OCI-LY3 (cell line): ENCODE measurements around the gene SPIRE1.

ENCODE experiments used
- EZH2phosphoT487 ChIP-seq: fragments of 200-600 bp; shearing (Covaris generic); IDR thresholded peaks from 2 replicates; pipeline ENCODE4 v1.6.1; 2018; ENCODE audit warnings: antibody characterized with exemption, mixed run types, low read depth
- TF ChIP-seq, protein P1 (sequence below): fragments of 200-600, 300-600 bp; sonication (generic); IDR thresholded peaks from 2 replicates; pipeline ENCODE4 v1.5.1; 2014; ENCODE audit warnings: antibody characterized with exemption, low read length, low read depth

DNA sequence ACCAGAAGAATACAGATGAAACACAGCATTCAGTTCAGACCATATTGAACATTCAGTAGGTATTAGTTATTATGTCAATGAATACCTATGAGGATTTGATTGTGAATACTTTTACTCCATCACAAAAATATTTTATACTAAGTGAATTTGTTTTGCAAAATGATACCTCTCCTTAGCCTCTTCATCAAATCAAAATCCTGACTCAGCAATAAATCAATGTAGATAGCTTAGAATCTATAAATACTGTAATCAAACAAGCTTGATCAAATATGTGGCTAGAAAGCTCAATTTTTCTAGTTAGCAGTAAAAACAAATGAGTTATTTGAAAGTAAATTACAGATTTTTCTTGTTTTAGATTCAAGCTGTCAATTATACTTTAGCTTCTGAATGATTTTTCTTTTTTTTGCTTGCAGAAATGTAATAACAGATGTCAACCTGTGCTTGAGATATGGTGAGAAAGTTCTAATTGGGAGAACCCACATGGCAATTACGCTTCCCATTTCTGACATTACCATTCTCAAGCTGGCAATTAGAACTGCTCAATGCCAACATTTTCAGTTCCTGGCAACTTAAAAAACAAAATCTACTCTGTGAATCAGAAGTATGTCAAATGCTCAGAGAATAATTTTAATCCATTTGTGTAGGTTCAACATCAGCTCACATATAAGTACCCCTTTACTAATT is 140.6 kb downstream of the SPIRE1 start:
- TF ChIP-seq, protein P1, sequence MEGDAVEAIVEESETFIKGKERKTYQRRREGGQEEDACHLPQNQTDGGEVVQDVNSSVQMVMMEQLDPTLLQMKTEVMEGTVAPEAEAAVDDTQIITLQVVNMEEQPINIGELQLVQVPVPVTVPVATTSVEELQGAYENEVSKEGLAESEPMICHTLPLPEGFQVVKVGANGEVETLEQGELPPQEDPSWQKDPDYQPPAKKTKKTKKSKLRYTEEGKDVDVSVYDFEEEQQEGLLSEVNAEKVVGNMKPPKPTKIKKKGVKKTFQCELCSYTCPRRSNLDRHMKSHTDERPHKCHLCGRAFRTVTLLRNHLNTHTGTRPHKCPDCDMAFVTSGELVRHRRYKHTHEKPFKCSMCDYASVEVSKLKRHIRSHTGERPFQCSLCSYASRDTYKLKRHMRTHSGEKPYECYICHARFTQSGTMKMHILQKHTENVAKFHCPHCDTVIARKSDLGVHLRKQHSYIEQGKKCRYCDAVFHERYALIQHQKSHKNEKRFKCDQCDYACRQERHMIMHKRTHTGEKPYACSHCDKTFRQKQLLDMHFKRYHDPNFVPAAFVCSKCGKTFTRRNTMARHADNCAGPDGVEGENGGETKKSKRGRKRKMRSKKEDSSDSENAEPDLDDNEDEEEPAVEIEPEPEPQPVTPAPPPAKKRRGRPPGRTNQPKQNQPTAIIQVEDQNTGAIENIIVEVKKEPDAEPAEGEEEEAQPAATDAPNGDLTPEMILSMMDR = no peak
- TF ChIP-seq EZH2phosphoT487 = no peak
